GM21737 (cell line): Measurements from ENCODE around the gene WNT7A.

Experiments
- ATAC-seq: cut with Tn5 transposase; IDR thresholded peaks from one replicate; pipeline ENCODE4 v1.9.1; 2021; ENCODE audit warnings: mild to moderate bottlenecking, moderate library complexity; ENCODE audit not compliant: unreplicated experiment

Gene WNT7A

DNA sequence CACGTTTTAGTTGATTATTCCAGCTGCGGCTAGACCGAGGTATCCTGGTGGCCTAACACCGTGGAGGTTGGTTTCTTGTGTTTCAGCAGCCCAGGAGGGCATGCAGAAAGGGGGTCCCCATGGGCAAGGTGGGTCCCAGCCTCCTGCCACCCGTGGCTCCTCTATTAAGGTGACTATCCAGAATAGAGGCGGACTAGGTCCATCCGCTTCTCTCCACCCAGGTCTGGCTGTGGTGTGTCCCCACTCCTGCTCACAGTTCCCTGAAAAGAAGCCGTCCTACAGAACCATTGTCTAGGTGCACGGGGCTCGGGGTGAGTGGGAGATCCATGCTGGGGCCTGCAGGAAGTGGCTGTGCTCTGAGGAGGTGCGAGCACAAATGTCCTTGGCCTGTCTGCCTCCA lies 81.5 kb downstream of the WNT7A start:
- no peak for ATAC-seq

DNA sequence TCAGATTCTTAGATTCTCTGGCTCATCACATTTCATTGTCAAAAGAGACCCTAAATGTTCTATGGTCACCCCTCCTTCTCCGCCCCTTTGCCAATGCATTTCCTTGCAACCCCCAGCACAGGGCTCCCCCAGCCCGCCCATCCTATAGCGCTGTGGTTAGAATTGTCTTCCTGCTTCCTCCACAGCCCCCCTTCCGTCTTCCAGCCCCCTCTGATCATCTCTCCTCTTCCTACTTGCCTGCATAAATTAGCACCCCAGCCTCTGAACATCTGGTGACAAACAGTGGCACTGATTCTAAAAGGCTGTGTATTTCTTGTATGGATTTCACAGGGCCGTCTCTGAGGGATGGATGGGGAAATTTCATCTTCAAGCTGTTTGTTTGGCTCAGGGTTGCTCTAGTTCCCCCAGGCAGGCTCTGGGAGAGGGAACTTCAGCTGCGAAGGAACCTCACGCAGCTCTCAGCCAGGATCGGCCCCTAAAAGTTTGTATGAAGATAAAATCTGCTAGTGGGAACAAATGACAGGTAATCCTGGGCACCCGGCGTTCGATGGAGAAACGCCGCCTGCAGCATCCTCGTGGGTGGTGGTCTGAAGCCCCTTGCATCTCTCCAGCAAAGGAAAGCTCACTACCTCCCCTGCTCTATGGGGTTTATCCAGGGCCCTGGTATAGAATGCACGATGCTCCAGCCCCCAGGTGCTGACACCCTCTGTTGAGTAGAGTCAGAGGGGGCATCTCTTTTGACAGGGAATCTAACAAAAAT lies 83.0 kb downstream of the WNT7A start:
- no peak for ATAC-seq

DNA sequence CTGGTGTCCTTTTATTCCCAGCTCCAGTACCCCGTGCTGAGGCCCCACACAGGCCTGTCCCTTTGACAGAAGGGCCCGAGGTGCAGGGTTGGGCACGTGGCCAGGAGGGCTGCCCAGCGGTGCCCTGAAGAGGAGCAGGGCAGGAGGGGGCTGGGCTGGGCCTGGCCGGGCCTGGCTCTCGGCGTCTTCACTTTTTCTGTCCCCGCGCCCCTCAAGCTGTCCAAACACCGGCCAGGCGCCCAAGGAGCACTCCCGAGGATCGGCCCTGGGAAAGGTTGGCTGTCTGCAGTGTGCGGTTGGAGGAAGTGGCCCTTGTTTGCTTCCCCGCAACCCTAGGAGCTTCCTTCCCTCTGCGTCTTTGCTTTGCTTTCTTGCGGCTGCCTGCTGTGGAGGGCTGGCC lies 84.1 kb downstream of the WNT7A start:
- ATAC-seq: no peak

DNA sequence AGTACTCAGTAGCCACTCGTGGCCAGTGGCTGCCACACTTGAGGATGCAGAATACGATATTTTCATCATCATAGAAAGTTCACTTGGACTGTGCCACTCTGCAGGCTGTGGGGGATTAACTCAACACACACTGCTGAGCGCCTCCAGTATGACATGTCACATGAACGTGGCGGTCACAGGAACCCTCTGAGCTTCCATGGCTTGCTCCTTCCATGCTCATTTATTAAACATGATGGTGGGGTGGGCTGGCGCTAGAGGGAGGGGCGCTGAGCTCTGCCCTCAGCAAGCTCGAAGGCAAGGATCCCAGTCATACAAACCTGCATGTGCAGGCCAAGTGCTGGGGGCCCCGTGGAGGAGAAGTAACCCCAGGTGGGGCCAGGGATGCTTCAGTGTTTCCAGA lies 85.5 kb downstream of the WNT7A start:
- ATAC-seq: no peak

DNA sequence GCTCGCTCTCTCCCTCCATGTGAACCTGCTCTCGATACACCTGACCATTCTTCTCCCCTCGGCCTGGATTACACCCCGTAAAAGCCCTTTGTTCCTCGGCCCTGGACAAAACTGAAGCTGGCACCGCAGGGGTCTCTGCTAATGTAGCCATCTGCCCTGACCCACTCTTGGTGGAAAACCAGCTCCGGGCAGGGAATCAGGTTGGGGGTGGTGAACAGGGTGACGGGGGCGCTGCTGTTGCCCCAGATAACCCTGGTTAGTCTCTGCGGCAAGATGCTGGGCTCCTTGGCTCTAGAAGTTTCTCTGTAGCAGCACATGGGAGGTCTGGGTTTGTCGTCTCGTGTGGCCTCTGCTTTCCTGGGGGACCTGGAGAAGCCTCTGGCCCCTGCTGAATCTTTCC lies 86.4 kb downstream of the WNT7A start:
- no peak for ATAC-seq

DNA sequence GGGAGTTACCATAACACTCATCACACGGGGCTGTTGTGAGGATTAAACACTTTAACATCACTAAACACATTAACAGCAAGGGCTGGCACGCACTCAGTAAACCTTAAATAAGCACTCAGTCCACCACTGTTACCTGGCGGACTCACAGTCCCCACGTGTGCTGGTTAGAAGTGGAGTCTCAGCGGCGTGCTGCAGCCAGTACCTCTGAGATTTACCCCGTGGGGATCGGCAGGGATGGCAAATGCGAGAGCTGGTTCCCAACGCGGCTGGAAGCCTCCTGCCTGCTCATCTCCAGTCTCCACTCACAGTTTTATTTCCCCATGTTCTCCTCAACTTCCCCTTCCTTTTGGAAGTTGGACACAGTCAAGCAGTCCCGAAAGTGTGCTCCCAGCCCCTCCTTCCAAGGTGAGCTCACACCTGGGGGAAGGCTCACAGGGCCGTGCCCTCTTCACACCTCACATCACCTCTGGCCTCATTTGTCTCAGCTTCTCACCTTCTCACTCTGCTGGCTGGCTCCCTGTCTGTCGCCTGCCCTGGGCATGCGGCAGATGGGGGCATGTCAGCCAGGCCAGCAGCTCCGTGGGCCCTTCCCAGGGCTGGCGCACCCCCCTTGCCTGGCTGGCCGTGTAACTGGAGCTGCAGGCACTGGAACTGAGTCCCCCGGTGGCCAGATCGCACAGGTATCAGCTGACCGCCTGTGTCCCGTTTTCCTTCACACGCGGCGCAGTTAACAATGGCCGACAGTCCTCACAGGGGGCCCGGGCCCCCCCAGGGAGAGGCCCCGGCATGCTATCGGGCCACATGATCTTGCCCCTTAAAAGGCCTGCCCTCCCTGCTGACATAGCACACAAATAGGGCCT lies 87.1 kb downstream of the WNT7A start:
- no peak for ATAC-seq

DNA sequence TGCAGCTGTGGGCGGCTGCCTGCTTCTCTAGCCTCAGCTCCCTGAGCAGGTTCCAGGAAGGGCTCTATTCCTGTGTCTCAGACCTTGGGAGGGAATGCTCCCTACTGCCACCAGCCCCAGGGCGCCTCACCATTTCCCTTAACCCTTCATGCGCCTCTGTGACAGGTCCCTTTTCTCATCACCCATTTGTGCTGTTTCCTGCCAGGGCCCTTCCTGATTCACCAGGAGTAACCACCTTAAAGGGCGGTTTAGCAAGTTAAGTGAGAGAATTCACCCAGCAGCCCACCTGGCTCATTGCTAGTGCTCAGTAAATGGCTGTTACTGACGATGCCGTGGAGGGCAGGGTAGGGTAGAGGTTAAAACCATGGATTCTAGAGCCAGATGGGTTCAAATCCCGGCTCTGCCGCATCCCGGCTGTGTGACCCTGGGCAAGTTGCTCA lies 87.8 kb downstream of the WNT7A start:
- ATAC-seq: no peak

DNA sequence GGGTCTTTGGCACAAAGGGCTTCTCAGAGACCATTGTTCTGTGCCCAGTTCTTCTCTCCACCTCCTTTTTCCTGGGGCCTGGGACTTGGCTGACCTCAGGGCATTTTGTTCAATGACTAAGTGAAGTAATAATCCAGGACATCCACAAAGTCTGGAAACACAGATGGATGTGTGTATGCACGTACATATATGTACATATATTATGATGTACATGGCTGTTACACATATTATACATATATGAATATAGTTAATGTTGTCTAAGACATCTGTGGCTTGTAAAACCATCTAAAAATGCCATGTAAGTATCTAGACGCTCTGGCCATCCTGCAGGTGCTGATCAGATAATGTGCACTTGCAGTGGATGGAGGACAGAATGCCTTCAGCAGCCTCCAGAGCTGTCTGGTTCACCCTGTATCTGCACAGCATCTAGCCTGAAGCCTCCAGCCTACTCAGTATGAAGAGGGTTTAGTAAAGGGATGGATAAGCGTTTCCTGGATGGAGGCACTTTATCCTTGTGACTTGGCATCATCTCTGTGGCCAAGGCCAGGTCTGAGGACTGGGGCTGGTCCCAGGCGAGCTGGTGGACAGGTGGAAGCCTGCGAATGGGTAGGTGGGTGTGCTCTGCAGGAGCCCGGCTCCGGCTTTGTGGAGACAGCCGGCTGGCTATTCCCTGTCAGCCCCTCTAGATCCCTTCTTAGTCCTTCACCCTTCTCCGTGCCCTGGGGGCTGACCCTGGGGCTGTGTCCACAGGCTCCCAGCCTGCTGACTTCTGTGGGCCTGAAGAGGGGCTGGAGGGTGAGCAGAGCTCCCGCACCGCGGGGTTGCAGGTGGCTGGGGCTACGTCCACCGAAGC lies 88.4 kb downstream of the WNT7A start:
- ATAC-seq: no peak

DNA sequence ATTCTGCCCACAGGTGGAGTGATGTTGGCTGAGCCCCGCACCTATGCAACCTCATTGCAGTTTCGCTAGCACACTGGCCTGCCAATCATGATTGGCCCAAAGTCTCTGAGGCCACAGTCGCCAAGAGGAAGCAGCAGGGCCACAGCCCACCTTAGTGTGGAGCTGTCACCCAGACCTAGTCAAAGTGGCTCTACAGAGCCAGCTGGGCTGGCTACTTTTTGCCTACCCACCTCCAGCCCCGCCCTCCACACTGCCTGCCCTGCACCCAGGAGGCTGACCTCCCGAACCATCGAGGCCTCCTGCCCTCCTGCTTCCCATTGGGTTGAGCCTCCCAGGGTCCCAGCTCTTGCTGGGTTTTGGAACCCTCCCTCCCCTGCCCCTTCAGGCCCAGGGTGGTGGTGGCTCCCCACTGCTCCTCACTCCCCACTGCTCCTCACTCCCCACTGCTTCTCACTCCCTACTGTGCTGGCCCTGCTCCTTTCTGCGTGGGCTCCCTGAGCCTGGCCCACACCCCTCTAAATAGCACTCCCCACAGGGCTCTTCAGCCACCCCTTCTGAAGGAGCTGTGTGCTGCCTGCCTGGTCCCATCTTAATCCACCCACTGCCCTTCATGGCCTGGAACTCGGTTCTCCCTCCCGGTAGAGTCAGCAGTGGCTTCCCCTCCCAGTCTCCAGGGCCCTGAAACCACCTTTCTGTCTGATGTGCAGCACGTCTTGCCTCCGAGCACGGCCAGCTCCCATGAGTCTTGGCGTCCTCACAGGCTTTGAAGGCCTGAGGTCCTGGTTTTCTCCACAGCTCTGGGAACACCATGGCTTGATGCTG lies 89.3 kb downstream of the WNT7A start:
- ATAC-seq: no peak

DNA sequence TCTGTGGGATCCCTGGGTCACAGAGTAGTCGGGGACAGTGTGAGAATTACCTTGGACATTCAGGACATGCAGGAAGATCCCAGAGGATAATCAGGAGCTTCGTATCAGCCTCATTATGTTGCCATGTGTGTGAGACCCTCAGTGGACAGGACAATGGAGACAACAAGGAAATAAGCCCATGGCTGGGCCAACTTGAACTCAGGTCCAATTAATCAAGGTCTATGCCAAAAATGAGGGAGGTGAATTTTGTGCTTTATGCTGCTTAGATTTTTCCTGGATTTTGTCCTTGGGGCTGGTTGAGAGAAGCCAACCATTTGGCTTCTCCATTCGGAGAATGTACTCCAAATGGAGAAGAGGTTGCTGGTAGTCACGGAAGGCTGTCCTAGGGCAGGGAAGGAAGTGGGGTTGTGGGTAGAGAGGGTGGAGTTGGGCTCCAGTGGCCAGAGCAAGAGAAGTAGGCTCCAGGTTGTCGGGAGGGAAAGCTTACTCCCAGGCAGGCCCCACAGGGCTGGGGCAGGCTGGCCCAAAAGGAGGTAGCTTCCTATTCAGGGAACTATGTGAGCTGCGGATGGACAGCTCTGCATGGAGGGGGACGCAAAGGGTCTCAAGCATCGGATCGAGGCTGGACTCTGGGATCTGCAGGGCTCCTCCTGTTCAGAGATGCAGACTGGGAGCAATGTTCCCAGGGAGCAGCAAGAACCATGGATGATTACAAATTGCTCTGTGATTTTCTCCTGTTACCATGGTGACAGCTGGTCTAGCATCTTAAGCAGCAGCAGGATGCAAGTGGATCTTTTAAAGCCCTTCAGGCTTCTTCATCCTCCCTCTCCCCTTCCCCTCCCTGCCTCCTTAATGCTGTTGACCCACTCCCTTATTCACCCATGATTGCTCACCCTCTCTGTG lies 91.1 kb downstream of the WNT7A start:
- no peak for ATAC-seq

DNA sequence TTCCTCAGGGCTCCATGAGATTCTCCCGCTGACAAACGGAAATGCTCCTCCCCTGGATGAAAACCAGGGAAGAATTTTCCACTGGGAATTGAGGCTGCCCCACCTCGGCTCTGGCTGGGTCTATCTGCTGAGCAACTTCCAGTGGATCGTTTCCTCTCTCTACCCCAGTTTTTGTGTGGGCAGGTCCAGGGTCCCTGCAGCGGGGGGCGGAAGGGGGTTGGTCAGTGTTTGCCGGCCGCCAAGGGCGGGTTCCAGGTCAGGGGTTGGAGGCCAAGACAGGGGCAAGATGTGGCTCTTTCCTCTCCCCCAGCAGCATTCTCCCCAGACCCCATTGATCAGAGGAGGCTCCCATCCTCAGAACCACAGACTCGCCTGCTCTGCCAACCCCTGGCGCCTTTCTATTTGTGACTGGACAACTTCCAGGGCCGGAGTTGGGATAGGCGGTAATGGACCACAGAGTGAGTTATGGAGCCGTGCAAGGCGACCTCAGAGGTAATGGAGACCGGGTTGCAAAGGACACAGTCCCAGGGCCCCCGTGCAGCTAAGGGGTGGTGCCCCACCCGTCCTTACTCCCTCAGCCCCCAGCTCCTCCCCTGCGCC lies 92.2 kb downstream of the WNT7A start:
- no peak for ATAC-seq

DNA sequence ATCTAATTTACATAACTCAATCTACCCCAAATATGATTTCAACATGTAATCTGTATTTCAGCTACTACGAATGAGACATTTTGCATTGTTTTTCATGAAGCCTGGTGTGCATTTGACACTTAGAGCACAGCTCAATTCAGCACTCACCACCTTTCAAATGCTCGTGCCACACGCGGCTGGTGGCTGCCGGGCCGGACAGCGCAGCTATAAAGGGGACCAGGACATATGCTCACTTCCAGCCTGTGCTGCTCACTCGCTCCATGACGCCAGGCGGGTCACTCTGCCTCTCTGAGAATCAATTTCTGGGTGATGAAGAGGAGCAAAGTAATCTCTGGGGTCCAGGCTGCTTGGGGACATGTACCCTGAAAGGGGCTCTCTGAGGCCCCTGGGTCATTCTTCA lies 93.1 kb downstream of the WNT7A start:
- ATAC-seq: no peak

DNA sequence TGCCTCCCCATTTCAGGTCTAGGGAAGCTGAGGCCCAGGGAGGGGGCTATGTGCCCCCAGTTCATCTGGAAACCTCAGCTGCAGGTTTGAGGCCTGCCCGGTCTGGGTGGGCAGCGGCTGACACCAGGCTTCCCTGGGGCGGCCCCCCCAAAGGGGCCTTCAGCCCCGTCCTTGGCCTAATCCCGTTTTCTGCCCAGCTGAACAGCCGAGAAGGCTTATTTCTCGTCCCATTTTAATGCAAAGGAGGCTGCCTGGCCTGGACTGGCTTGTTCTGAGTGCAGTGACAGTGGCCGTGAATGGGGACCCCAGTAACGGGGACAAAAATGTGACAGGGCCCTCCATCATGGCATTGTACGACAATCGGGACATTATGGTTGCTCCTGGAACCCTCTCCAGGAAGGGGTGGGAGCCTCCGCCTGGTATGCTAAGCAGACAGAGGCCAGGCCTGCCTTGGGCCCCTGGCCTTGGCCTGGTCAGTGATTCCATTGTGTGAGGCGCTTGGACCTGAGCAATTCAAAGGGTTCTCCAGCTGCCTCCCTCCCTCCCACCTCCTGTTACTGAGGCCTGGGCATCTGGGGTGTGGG lies 93.9 kb downstream of the WNT7A start:
- ATAC-seq: no peak

DNA sequence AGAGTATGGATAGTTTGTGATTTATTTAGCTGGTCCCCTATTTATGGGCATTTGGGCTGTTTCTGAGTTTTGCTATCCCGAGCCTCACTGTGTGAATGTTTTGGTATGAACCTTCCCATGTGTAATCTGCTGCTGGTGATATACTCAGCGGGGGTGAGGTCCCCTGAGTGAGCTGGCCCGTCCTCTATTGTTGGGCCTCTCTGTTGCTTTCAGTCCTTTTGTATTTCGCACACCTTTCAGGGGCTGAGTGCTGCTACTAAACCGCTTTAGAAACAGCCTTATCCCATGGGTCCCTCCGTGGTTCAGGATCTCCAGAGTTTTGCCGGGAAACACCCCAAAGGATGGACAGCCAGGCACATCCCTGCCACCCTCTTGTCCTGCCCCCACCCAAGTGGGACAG lies 94.5 kb downstream of the WNT7A start:
- ATAC-seq: no peak

DNA sequence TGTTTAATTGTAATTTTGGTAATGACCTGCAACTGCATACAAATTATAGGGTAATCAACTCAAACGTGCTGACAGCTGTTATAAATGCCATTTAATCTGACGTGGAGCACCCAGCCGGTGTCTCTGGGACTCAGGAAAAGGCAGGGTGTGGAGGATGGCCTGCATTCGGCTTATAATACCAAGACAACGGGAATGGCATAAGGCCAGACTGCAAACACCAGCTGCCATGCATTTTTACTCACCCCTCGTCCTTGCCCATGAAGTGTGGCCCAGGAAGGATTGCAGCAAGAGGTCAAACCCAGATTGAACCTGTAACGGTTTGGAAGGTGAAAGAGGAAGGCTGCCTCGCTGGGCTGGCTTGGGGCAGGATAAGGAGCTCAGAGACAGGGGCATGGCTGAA lies 96.4 kb downstream of the WNT7A start:
- no peak for ATAC-seq

DNA sequence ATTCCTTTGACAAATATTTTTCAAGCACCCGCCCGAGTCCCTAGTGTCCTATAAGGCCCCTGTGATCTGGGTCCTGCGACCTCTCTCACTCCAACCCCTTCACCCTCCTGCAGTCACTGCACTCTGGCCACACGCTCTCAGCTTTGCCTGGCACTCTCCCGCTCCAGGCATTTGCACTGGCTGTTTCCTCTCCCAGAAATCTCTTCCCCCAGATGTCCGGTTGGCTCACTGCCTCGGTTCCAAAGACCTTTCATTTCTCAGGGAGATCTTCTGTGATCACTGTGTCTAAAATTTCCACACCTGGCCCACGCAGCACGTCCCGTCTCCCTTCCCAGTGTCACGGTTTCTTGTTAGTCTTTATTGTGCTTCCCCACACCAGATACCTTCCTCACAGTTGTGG lies 97.4 kb downstream of the WNT7A start:
- no peak for ATAC-seq

DNA sequence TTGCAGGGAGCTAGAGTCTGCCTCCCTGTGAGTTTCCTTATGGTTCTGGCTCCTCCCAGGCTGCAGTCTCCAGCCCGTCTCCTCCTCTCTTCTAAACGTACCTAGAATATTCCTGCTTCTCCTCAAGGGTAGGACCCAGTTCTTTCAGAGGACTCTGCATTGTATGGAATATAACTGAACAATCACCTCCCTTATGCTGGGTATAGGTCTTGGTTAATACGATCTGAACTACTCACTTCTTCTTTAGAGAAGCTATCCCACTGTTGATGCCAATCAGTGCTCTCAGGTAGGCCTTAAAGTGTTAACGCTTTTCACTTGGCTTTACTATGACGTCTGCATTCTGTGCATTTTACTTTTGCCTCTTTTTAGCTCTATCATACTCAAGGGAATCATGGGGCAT lies 98.5 kb downstream of the WNT7A start:
- no peak for ATAC-seq

DNA sequence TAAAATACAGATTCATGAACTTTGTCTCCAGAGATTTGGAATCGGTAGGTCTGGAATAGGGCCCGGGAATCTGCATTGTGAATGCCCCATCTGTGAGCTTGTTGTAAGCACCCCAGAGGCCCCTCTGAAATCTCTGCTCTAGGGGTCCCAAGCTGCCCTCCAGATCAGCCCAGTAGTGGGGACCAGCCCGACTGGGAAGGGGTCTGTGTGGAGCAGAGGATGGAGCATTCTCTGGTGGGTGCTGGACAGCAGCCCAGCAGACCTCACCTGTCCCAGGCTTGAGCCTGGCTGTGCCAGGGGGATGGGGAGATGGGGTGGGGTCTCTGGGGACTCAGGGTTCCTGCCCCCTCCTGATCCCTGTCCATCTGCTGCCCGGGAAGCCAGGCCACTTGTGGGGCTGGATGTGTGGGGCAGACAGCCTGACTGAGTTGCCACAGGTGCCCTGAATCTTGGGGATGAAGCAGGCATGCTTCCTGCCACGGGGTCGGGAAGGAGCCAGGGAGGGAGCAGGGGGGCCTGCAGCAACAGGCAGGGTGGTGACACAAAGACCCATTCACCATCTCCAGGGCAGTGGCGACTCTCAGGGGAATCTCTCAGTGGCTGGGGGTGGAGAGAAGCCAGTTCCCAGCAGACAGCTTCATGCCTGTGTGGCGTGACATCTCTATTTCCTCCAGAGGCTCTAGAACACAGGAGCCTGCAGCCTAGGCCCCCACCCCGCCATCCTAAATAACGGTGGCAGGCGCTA lies 99.3 kb downstream of the WNT7A start:
- no peak for ATAC-seq
